GM12878 (cell line): ENCODE data around the gene MAPK8IP3. TPM values are rescaled to one million over a fixed set of nuclear protein-coding genes. Genes with fewer than 3 reads are reported as not detected.

Source experiments
- ATAC-seq: fragments of 200-7000 bp; cut with Tn5 transposase; 3 replicates; pipeline ENCODE4 v1.9.1; 2020; ENCODE audit warnings: mild to moderate bottlenecking, moderate library complexity
- BruUV-seq: library from RNA; stranded (reverse); fragments of 400-500 nt; replicated peaks from 2 replicates; lab custom pipeline; 2021; lab: Mats Ljungman, UMichigan
- CTCF ChIA-PET: fragments of 300-600 bp; sonication (Branson Sonifier 250); formaldehyde crosslinking; extraction: SDS; loops from one replicate; lab custom pipeline; 2021; ENCODE audit warnings: inconsistent platforms; lab: Yijun Ruan, JAX
- POLR2A ChIA-PET: fragments of 350-600 bp; formaldehyde crosslinking; extraction: SDS; loops from one replicate; lab custom pipeline; 2021; ENCODE audit warnings: inconsistent platforms; lab: Charles Lee
- RAD21 ChIA-PET: fragments of 300-600 bp; sonication (Branson Sonifier 250); formaldehyde crosslinking; loops from one replicate; lab custom pipeline; 2023; ENCODE audit warnings: antibody characterized with exemption; ENCODE audit not compliant: unreplicated experiment; lab: Charles Lee
- SMC1A ChIA-PET: fragments of 300-600 bp; sonication (Branson Sonifier 250); formaldehyde crosslinking; loops from one replicate; lab custom pipeline; 2023; ENCODE audit not compliant: unreplicated experiment, uncharacterized antibody; lab: Charles Lee
- DNase-seq: peaks from one replicate; pipeline ENCODE4 v3.0.0-alpha.2; 2011; ENCODE audit warnings: low read depth, low spot score
- FAIRE-seq: peaks from 3 replicates; lab custom pipeline; 2011; peaks lifted over from hg19 to GRCh38; lab: Jason Lieb, UNC
- H2AFZ ChIP-seq: 2 replicates; pipeline ENCODE4 v1.6.0; 2011; ENCODE audit warnings: low read depth, low read length, control low read depth; ENCODE audit not compliant: control insufficient read depth
- H3K27ac ChIP-seq: 2 replicates; pipeline ENCODE4 v1.5.1; 2011; ENCODE audit warnings: control low read depth; ENCODE audit not compliant: control insufficient read depth, insufficient read depth
- H3K27me3 ChIP-seq, 2 experiments: replicated peaks in 1 of 2; 2 replicates each; pipeline versions ENCODE4 v1.6.0 to v1.6.1; 2011; ENCODE audit warnings: low read length in 1 of 2; ENCODE audit not compliant: control insufficient read depth in 2 of 2, insufficient read depth in 2 of 2
- H3K36me3 ChIP-seq, 2 experiments: 2 replicates each; pipeline ENCODE4 v1.5.1; 2011; ENCODE audit warnings: low read length in 1 of 2; ENCODE audit not compliant: control insufficient read depth in 2 of 2, insufficient read depth in 2 of 2
- H3K4me1 ChIP-seq: 2 replicates; pipeline ENCODE4 v1.6.1; 2011; ENCODE audit warnings: mild to moderate bottlenecking, low read length, moderate library complexity, mixed read lengths; ENCODE audit not compliant: control insufficient read depth, insufficient read depth
- H3K4me2 ChIP-seq: 2 replicates; pipeline ENCODE4 v1.6.0; 2011; ENCODE audit warnings: control low read depth; ENCODE audit not compliant: control insufficient read depth, insufficient read depth
- H3K4me3 ChIP-seq: fragments of 200-600 bp; sonication (generic); 2 replicates; pipeline ENCODE4 v1.5.1; 2016
- H3K79me2 ChIP-seq: 2 replicates; pipeline ENCODE4 v1.6.0; 2011; ENCODE audit warnings: low read length; ENCODE audit not compliant: control insufficient read depth, insufficient read depth
- H3K9ac ChIP-seq: 2 replicates; pipeline ENCODE4 v1.8.0; 2011; ENCODE audit warnings: low read length, control low read depth, mixed read lengths; ENCODE audit not compliant: control insufficient read depth, insufficient read depth
- H3K9me3 ChIP-seq: replicated peaks from 3 replicates; pipeline ENCODE4 v1.5.1; 2011; ENCODE audit warnings: mild to moderate bottlenecking, low read length; ENCODE audit not compliant: control insufficient read depth, insufficient read depth
- H4K20me1 ChIP-seq: 2 replicates; pipeline ENCODE4 v1.6.0; 2011; ENCODE audit not compliant: control insufficient read depth, insufficient read depth
- CHD1 ChIP-seq: IDR thresholded peaks from 2 replicates; pipeline ENCODE4 v1.6.1; 2012; ENCODE audit warnings: low read depth, low read length, improper control_type of control experiment
- CUX1 ChIP-seq: IDR thresholded peaks from 2 replicates; pipeline ENCODE4 v1.6.1; 2012; ENCODE audit warnings: improper control_type of control experiment, low read depth, low read length; ENCODE audit not compliant: insufficient replicate concordance
- E2F4 ChIP-seq: IDR thresholded peaks from 2 replicates; pipeline ENCODE4 v1.6.1; 2012; ENCODE audit warnings: low read depth, low read length, improper control_type of control experiment
- EZH2 ChIP-seq: IDR thresholded peaks from 2 replicates; pipeline ENCODE4 v1.6.1; 2012; ENCODE audit warnings: low read depth, mild to moderate bottlenecking, control low read depth, inconsistent platforms, low read length, borderline replicate concordance; ENCODE audit not compliant: control insufficient read depth
- FOS ChIP-seq: IDR thresholded peaks from 3 replicates; pipeline ENCODE4 v1.6.1; 2011; ENCODE audit warnings: borderline replicate concordance; ENCODE audit not compliant: insufficient read length; ENCODE audit errors: extremely low read depth
- MLLT1 ChIP-seq: fragments of 450-650 bp; IDR thresholded peaks from 2 replicates; pipeline ENCODE4 v1.6.1; 2016; ENCODE audit warnings: mild to moderate bottlenecking
- NFYA ChIP-seq: IDR thresholded peaks from 2 replicates; pipeline ENCODE4 v1.6.1; 2011; ENCODE audit warnings: low read depth, mild to moderate bottlenecking, low read length, improper control_type of control experiment, borderline replicate concordance
- PKNOX1 ChIP-seq: fragments of 450-650 bp; IDR thresholded peaks from 2 replicates; pipeline ENCODE4 v1.6.1; 2016; ENCODE audit warnings: mild to moderate bottlenecking
- RB1 ChIP-seq: fragments of 450-650 bp; formaldehyde crosslinking; IDR thresholded peaks from 2 replicates; pipeline ENCODE4 v1.6.1; 2017; ENCODE audit warnings: mild to moderate bottlenecking, borderline replicate concordance
- SP1 ChIP-seq: IDR thresholded peaks from one replicate; pipeline ENCODE4 v1.6.1; 2011; ENCODE audit warnings: low read depth, low read length
- STAT3 ChIP-seq: IDR thresholded peaks from 2 replicates; pipeline ENCODE4 v1.6.1; 2011; ENCODE audit warnings: low read depth, low read length, improper control_type of control experiment
- SUPT20H ChIP-seq: IDR thresholded peaks from 2 replicates; pipeline ENCODE4 v1.6.1; 2011; ENCODE audit warnings: low read depth, mild to moderate bottlenecking, low read length, moderate library complexity, borderline replicate concordance; ENCODE audit not compliant: control insufficient read depth
- TBL1XR1 ChIP-seq: IDR thresholded peaks from 2 replicates; pipeline ENCODE4 v1.6.1; 2012; ENCODE audit warnings: low read depth, low read length, improper control_type of control experiment
- ZNF274 ChIP-seq: IDR thresholded peaks from one replicate; pipeline ENCODE4 v1.8.0; 2011; ENCODE audit not compliant: insufficient read length, insufficient read depth
- WGBS: methylation state at CpG from one replicate; pipeline ENCODE4 v1.1.6; 2016; ENCODE audit warnings: low lambda C conversion rate; ENCODE audit not compliant: insufficient replicate concordance, insufficient coverage; ENCODE audit errors: missing lambda C conversion rate; 5-methylcytosine and 5-hydroxymethylcytosine counted together
- in situ Hi-C: fragments of 300-500 bp; cut with MboI; formaldehyde crosslinking; loops from 9 replicates; pipeline ENCODE4 v1.14.3; 2018; ENCODE audit warnings: mixed read lengths
- intact Hi-C: fragments of 100-400 bp; cut with micrococcal nuclease; formaldehyde crosslinking; loops from one replicate; pipeline ENCODE4 v1.14.2; 2022; ENCODE audit not compliant: unreplicated experiment
- polyA plus RNA-seq, 11 experiments: library from polyadenylated mRNA; depleted of rRNA in 4 of 11; unstranded in 6 of 11; stranded (reverse) in 5 of 11; fragments of >200 nt; fragmentation: Nextera tagmentation in 4 of 11; fragmentation: Illumina TruSeq in 1 of 11; extraction: Ambion mirVana in 4 of 11; extraction: Trizol in 1 of 11; gene quantifications; 1 replicate in 1 of 11; 2 replicates in 10 of 11; pipeline versions ENCODE4 v1.2.1 to v1.2.3, GENCODE V29; 2011 to 2016; ENCODE audit warnings: inconsistent platforms in 2 of 11, missing spikeins in 2 of 11, low read depth in 1 of 11
- total RNA-seq, 4 experiments: library from RNA; depleted of rRNA in 3 of 4; stranded (reverse); fragments of >200 nt in 3 of 4; fragmentation: Illumina TruSeq in 1 of 4; extraction: Trizol in 1 of 4; gene quantifications; 2 replicates each; pipeline versions ENCODE4 v1.2.1 to v1.2.3, GENCODE V29; 2013 to 2021

MAPK8IP3 gene
- total and polyA plus RNA-seq, 10 of the 15 experiments (the other 5 are each of a cell fraction or from before 2014, with no cell fraction given) = 0.06 to 67.9 (median 18.2) TPM

GRCh38 chr16:1687427-1688316, 18.3 kb upstream of the MAPK8IP3 start:
- Histone ChIP-seq H3K36me3 (peaks cover 21 to 38% of the 10 kb centered on the region in 2 experiments; a peak in 3 of 4 replicates), H3K27me3 (no peaks in the 10 kb centered on the region), H3K9ac (no peak overlapping the region), H4K20me1 (peaks cover 6% of the 10 kb centered on the region; the same call in 1 of the 2 replicates), H3K4me3 (no peak overlapping the region), H3K79me2 (peaks cover 12% of the 10 kb centered on the region), H3K9me3 (no peaks in the 10 kb centered on the region), H3K27ac (no peak overlapping the region), H3K4me1 (no peaks in the 10 kb centered on the region), H3K4me2 (no peak overlapping the region), H2AFZ (no peak overlapping the region)
- FAIRE-seq = peak; percentile 54
- POLR2A ChIA-PET = no interaction called here
- CTCF ChIA-PET = no interaction called here
- WGBS = 92% methylated on average over 17 of the region's 17 CpGs
- RAD21 ChIA-PET = no interaction called here
- ATAC-seq = no peak
- no peak for DNase-seq
- SMC1A ChIA-PET = no interaction called here
- in situ Hi-C loops (no loop called here), intact Hi-C loops (no loop called here)
- no TSS peak for BruUV-seq
- TF ChIP-seq FOS = no peak
- no peak for TF ChIP-seq PKNOX1
- TF ChIP-seq E2F4 = no peak
- TF ChIP-seq SUPT20H = no peak
- no peak for TF ChIP-seq RB1
- TF ChIP-seq CUX1 = no peak
- TF ChIP-seq CHD1 = no peak
- TF ChIP-seq STAT3 = no peak
- TF ChIP-seq SP1 = no peak
- no peak for TF ChIP-seq MLLT1
- TF ChIP-seq ZNF274 = no peak
- TF ChIP-seq NFYA = no peak
- TF ChIP-seq EZH2 = no peak
- TF ChIP-seq TBL1XR1 = no peak
